HS-5 (cell line): ENCODE results near the gene ADCY4.
A peak's percentile ranks its signal among the peaks of the same experiment; 100 is the strongest.
"Not testable (repeated sequence)": the region's sequence is repeated elsewhere in the genome, so short reads cannot be mapped to it uniquely, and the experiment has no call there.

Experiments
- DNase-seq: peaks from one replicate; pipeline ENCODE4 v3.0.0-alpha.2; 2012; ENCODE audit warnings: low read depth

Gene ADCY4

GRCh38 chr14:24334431-24335291, at the start of gene ADCY4:
ADCY4 (minus strand) TSS chr14:24335071; CDS start chr14:24334652, 419 bp downstream.
- no peak for DNase-seq

DNA sequence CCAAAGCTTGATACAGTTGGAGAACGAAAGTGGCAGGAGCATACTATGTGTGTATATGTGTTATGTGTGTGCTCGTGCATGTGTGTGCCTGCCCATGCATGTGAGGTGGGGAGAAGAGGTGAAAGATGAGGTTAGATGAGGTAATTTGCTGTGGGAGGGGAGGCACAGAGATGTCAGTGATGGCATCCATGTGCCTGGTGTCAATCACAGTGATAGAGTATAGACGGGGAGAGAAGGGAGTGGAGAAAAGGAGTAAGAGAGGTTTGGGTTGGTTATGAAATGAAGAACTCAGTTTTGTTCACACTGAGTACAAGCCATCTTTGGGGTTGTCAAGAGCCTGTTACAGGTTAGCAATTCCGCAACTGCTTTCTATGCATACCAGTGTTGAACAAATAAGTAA, 49.3 kb upstream of the ADCY4 start:
- DNase-seq = no peak

GRCh38 chr14:24382064-24382371, 47.1 kb upstream of the ADCY4 start:
- no peak for DNase-seq

- DNase-seq = no peak
Measured at GRCh38 chr14:24381363-24382063, 46.6 kb upstream of the ADCY4 start.

DNA sequence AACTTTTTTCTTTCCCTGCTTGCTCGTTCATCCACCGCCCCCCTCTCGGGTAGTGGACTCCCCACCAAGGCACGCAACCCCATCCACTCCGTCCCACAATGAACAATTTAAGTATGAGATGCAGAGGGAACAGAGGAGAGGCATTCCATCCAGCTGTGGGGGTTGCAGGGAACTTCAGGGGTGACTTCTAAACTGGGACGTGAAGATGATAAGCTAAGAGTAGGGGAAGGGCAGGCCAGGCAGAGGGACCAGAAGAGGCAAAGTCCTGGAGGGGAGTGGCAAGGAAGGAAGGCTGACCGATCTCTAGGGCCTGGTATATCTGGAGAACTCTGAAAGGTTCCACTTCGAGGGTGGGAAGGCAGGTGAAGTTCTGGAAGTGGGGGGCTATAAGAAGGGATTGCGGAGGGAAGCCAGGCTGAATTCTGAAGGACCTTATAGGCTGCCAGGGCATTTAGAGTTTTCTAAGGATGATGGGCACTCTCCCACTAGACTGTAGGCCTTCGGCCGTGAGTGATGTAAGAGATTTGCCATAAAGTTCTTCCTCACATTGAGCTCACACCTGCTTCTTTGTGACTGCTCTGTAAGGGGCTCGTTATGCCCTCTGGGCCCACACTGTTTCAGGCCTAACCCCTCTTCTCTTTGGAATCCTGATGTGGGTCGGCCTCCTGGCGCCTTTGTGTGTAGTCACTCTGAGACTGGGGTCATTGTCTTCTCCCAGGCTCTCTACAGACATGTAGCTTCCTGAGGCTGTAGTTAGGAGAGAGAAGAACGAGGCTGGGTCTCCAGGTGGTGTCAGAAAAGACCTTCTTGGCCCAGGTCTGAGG, 45.2 kb upstream of the ADCY4 start:
- no peak for DNase-seq

DNA sequence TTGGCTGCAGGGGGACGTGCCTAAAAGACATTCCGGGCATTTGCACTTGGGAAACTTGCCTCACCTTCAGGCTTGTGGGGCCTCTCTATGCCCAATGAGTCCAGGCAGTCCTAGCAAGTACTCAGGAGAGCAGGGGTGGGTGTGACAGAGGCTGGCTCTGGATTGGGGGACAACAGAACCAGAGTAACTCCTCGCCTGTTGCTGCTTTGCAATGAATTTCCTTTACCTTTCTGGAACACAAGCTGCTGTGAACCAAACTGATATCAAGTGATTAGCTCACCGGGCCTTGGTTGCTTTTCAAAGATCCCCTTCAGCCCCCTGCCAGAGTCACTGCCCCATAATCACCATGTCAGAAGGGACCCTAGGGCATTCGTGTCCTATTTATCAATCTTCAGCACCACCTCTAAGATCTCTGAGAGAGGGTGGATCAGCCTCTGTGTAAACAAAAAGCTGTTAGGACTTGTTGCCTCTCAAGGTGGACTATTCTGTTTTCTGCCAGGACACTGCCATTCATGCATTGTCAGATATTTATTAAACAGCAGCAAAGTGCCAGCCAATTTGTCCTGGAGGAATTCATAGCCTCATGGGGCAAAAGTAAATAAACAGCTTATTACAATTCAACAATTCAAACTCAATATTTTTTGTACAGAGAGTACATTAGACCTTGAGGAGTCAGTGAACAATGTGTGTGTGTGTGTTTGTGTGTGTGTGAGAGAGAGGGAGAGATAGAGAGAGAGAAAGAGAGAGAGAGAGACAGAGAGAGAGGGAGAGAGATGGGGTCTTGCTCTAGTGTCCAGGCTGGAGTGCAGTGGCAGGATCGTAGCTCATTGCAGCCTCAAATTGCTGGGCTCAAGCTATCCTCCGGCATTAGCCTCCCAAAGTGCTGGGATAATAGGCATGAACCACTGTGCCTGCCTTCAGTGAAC, 44.4 kb upstream of the ADCY4 start:
- no peak for DNase-seq

DNA sequence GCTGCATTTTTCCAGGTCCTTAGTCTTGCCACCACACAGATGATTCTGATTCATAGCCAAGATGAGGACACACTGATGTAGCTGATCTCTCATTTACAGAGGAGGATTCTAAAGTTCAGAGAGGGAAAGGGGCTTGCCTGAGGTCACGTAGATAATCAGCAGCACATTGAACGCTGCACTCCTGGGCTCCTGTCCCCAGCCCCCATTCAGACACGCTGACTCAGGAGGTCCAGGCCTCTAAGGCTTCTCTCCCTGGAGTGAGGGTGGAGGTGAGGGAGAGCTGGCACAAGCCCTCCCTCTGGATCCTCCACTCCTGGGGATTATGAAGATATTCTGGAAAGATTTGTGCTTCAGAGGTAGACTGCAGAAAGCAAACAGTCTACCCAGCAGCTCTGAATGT, 43.5 kb upstream of the ADCY4 start:
- no peak for DNase-seq

DNA sequence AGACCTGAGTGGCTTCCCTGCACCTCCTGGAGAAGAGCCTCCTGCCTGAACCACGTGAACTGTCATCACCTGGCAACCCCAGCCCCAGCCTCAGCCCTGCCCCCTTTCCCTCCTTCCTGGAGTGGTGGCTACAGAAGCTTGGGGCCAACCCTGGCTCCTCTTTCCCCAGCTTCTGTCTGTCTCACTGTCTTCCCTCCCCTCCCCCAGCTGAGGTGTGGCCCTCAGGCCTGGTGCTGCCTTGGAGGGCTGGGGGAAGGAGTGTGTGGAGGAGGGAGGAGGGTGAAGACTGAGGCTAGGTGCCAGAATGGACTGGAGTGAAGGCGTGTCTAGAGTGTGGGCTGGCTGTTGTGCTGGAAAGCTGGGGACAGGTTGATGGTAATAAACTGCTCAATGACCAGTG, 42.8 kb upstream of the ADCY4 start:
- no peak for DNase-seq

GRCh38 chr14:24377126-24377525, 42.3 kb upstream of the ADCY4 start:
- no peak for DNase-seq

GRCh38 chr14:24376448-24377070, 41.7 kb upstream of the ADCY4 start:
- no peak for DNase-seq

DNA sequence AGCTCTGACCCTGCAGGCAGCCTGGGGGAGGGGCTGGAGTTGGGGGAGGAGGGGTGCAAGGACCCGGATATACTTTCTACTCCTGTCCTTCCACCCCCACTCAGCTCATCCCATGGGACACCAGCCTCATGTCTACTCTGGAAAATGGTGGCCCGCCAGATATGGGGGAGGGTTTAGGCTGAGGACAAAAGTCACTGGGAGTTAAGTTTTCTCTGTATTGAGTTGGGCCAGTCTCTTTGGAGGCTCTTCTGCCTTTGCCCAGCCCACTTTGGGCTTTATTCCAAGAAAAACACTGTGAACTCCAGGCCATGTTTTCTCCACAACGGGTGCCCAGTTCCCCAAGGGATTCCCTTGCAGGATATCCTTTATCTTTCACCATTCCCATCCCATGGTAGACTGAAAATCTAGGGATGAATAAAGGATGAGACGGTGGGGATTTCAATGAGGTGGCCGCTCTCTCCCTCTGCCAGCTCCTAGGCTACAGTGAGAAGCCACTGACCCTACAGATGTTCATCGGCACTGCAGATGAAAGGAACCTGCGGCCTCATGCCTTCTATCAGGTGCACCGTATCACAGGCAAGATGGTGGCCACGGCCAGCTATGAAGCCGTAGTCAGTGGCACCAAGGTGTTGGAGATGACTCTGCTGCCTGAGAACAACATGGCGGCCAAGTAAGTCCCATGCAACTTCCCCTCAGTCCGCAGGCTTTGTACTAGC, 38.0 kb upstream of the ADCY4 start:
- DNase-seq = no peak

DNA sequence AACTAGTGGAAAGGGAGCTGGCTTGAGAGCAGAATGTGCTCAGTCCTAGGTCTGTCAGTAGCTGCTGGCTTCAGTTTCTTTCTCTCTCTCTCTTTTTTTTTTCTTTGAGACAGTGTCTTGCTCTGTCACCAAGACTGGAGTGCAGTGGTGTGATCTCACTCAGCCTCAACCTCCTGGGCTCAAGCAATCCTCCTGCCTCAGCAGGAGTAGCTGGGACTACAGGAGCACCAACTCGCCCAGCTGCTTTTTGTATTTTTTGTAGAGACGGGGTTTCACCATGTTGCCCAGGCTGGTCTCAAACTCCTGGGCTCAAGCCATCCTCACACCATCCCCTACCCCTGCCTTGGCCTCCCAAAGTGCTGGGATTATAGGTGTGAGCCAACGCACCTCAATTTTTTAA, 36.7 kb upstream of the ADCY4 start:
- not testable (repeated sequence) for DNase-seq

DNA sequence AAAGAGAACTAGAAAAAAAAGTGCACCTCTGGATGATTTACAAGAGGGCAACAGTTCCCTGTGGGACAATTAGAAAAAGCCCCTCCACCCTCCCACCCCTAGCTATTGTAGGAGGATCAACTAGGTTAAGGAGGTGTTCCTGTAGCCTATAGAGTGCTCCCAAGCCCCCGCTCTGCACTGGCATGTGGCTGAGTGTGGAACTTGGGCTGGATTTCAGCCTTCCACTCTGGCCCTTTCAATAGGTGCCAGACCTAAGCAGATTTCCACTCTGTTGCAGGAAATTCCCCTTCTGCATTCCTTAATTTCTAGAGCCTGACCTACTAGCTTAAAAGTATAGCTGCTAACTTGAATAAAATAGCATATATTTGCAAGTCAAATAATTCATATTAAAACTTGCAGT, 35.9 kb upstream of the ADCY4 start:
- DNase-seq = no peak

DNA sequence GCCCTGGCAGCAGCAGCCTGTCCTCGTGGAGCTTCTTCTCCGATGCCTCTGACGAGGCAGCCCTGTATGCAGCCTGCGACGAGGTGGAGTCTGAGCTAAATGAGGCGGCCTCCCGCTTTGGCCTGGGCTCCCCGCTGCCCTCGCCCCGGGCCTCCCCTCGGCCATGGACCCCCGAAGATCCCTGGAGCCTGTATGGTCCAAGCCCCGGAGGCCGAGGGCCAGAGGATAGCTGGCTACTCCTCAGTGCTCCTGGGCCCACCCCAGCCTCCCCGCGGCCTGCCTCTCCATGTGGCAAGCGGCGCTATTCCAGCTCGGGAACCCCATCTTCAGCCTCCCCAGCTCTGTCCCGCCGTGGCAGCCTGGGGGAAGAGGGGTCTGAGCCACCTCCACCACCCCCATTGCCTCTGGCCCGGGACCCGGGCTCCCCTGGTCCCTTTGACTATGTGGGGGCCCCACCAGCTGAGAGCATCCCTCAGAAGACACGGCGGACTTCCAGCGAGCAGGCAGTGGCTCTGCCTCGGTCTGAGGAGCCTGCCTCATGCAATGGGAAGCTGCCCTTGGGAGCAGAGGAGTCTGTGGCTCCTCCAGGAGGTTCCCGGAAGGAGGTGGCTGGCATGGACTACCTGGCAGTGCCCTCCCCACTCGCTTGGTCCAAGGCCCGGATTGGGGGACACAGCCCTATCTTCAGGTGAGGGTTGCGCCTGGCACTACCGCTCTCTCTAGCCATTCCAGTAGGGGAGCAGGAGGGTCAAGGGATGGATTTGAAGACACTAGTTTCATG, 35.2 kb upstream of the ADCY4 start:
- DNase-seq = no peak

DNA sequence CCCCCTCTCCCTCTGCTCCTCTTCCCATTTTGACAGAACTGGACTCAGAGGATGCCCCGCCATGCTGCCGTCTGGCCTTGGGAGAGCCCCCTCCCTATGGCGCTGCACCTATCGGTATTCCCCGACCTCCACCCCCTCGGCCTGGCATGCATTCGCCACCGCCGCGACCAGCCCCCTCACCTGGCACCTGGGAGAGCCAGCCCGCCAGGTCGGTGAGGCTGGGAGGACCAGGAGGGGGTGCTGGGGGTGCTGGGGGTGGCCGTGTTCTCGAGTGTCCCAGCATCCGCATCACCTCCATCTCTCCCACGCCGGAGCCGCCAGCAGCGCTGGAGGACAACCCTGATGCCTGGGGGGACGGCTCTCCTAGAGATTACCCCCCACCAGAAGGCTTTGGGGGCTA, 34.6 kb upstream of the ADCY4 start:
- DNase-seq = no peak

GRCh38 chr14:24368562-24369252, 33.8 kb upstream of the ADCY4 start:
- no peak for DNase-seq

- no peak for DNase-seq
Measured at GRCh38 chr14:24368212-24368561, 33.3 kb upstream of the ADCY4 start.

DNA sequence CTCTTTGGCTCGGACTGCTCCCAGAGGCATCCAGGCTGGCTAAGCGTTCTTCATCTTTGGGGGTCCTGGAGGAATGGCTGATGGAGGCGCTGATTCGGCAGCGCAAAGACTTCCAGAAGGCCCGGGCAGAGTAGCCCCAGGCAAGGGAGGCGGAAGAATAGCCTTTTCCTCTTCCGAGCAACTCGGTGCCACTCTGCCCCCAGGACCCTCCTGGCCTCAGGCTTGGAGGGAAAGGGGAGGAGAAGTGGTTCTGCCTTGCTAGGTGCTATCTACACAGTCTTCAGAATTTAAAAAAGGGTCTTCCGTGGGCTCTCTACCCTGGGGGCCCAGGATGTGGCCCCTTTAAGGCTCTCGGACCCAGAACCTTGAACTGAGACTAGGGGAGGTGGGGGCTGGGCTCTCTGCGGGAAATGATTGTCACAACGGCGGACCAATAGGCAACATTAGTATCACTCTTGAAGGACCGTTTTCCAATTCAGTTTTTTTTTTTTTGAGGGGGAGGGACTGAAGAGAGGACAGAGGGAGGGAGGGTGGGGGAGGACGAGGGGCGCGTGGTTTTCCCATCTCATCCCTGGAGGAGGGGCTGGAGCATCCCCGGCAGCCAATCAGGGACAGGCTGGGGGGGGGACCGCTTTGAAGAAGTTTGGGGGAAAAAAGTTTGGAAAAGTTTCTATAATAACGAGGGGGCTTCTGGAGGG, 32.8 kb upstream of the ADCY4 start, which contains the start of gene NFATC4:
TSS of gene NFATC4 (plus strand) at position 671 of the 698 bp plus-strand sequence. CDS start 157 bp downstream, outside the sequence.
- DNase-seq = peak; percentile 76
